NCI-H345 (cell line): ENCODE measurements around the gene THSD7B.
"Not testable (repeated sequence)": the region's sequence is repeated elsewhere in the genome, so short reads cannot be mapped to it uniquely, and the experiment has no call there.

Source experiments
- DNase-seq: peaks from one replicate; lab custom pipeline; 2025; lab: John Stamatoyannopoulos, UW

Gene THSD7B

GRCh38 chr2:137547842-137548241, 782.5 kb downstream of the THSD7B start:
- no peak for DNase-seq

GRCh38 chr2:137566387-137566786, 801.0 kb downstream of the THSD7B start:
- DNase-seq, result no peak

GRCh38 chr2:137570484-137570883, 805.1 kb downstream of the THSD7B start:
- no peak for DNase-seq

- DNase-seq, result not testable (repeated sequence)
Measured at GRCh38 chr2:137587834-137588233, 822.5 kb downstream of the THSD7B start.

- DNase-seq, result not testable (repeated sequence)
Measured at GRCh38 chr2:137588578-137588977, 823.2 kb downstream of the THSD7B start.

- no peak for DNase-seq
Measured at GRCh38 chr2:137590102-137590501, 824.8 kb downstream of the THSD7B start.

- DNase-seq, result no peak
Measured at GRCh38 chr2:137607722-137608318, 842.5 kb downstream of the THSD7B start.

GRCh38 chr2:137638932-137639331, 873.6 kb downstream of the THSD7B start:
- no peak for DNase-seq

GRCh38 chr2:137644731-137645130, 879.4 kb downstream of the THSD7B start:
- DNase-seq, result no peak

GRCh38 chr2:137654046-137654445, 888.7 kb downstream of the THSD7B start:
- DNase-seq, result no peak

GRCh38 chr2:137655814-137656213, 890.5 kb downstream of the THSD7B start:
- no peak for DNase-seq

GRCh38 chr2:137658433-137658832, 893.1 kb downstream of the THSD7B start:
- no peak for DNase-seq

GRCh38 chr2:137659616-137660015, 894.3 kb downstream of the THSD7B start:
- DNase-seq, result peak; percentile 8

GRCh38 chr2:137670111-137670510, 904.8 kb downstream of the THSD7B start:
- no peak for DNase-seq

GRCh38 chr2:137672989-137673552, 907.7 kb downstream of the THSD7B start:
- no peak for DNase-seq

- DNase-seq, result no peak
Measured at GRCh38 chr2:137674991-137675390, 909.6 kb downstream of the THSD7B start.

- peak; percentile 7 for DNase-seq
Measured at GRCh38 chr2:137675584-137676327, 910.4 kb downstream of the THSD7B start.

- no peak for DNase-seq
Measured at GRCh38 chr2:137676346-137676745, 911.0 kb downstream of the THSD7B start.

- no peak for DNase-seq
Measured at GRCh38 chr2:137677466-137677865, 912.1 kb downstream of the THSD7B start.

- DNase-seq, result no peak
Measured at GRCh38 chr2:137689549-137689948, 924.2 kb downstream of the THSD7B start.

GRCh38 chr2:137693534-137693933, 928.2 kb downstream of the THSD7B start:
- no peak for DNase-seq

GRCh38 chr2:137696916-137697315, 931.6 kb downstream of the THSD7B start:
- DNase-seq, result no peak

GRCh38 chr2:137700250-137700649, 934.9 kb downstream of the THSD7B start:
- DNase-seq, result not testable (repeated sequence)
